Activated naive CD8-positive, alpha-beta T cell (primary cell): ENCODE measurements around the gene NFKBIZ.
"Not testable (repeated sequence)": the region's sequence is repeated elsewhere in the genome, so short reads cannot be mapped to it uniquely, and the experiment has no call there.

ENCODE experiments used
- H3K27ac Mint-ChIP-seq: one replicate; pipeline ENCODE4 v1.8.0; 2021; ENCODE audit warnings: mixed read lengths
- H3K27me3 Mint-ChIP-seq: one replicate; pipeline ENCODE4 v1.8.0; 2021; ENCODE audit warnings: mixed read lengths
- H3K36me3 Mint-ChIP-seq: one replicate; pipeline ENCODE4 v1.8.0; 2021; ENCODE audit warnings: mixed read lengths
- H3K4me1 Mint-ChIP-seq: one replicate; pipeline ENCODE4 v1.8.0; 2021; ENCODE audit warnings: low read depth, mixed read lengths
- H3K4me3 Mint-ChIP-seq: one replicate; pipeline ENCODE4 v1.8.0; 2021; ENCODE audit warnings: mild to moderate bottlenecking, mixed read lengths
- H3K9me3 Mint-ChIP-seq: one replicate; pipeline ENCODE4 v1.8.0; 2021; ENCODE audit warnings: low read depth, mixed read lengths

The NFKBIZ gene

DNA sequence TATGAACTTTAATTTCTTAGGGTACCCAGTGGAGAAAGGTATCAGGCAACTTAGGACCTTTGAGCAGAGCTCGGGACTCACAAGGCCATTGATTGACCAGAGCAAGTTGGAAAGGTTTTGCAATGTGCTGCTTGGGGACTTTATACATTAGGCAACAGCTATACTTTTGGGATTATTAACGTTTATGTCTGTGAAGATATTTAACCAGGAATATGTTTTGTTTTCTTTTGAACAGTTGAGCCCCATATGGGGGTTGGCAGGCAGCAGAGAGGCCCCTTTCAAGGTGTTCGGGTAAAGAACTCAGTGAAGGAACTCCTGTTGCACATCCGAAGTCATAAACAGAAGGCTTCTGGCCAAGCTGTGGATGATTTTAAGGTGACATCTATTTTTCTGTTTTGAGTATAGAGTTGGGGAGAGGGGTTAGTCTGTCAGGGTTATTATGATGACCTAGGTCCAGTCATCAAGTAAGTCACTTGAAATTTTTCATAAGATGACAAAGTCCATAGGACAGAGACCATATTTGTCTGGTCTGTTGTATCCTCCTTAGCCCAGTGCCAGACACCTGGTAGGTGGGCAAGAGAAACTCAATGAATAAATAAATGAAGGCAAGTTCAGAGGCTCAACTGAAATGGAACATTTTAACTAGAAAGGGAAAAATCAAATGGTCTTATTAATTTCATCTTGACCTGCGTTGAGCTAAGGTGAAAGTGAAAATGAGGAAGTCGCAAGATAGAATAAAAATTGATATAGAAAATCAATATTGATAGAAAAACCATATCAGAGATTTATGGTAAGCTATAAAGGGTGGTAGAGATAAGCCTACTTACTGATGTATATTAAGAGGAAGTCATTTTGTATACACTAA is 2.8 kb downstream of the NFKBIZ start:
- H3K9me3 Mint-ChIP-seq = no peaks in the 10 kb centered on the region
- H3K27me3 Mint-ChIP-seq = no peaks in the 10 kb centered on the region
- H3K36me3 Mint-ChIP-seq = peaks cover 37% of the 10 kb centered on the region
- peaks cover 71% of the 10 kb centered on the region for H3K4me1 Mint-ChIP-seq
- H3K4me3 Mint-ChIP-seq = peak overlapping the region; percentile 97
- peak overlapping the region; percentile 98 for H3K27ac Mint-ChIP-seq

DNA sequence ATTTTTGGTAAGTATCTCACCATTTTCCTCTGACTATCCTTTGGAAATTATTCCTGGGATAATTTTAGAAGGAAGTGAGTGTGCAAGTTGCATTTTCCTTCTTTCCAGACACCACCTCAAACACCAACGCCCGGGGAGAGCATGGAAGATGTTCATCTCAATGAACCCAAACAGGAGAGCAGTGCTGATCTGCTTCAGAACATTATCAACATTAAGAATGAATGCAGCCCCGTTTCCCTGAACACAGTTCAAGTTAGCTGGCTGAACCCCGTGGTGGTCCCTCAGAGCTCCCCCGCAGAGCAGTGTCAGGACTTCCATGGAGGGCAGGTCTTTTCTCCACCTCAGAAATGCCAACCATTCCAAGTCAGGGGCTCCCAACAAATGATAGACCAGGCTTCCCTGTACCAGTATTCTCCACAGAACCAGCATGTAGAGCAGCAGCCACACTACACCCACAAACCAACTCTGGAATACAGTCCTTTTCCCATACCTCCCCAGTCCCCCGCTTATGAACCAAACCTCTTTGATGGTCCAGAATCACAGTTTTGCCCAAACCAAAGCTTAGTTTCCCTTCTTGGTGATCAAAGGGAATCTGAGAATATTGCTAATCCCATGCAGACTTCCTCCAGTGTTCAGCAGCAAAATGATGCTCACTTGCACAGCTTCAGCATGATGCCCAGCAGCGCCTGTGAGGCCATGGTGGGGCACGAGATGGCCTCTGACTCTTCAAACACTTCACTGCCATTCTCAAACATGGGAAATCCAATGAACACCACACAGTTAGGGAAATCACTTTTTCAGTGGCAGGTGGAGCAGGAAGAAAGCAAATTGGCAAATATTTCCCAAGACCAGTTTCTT is 3.9 kb downstream of the NFKBIZ start:
- peak overlapping the region; percentile 98 for H3K27ac Mint-ChIP-seq
- H3K9me3 Mint-ChIP-seq = no peaks in the 10 kb centered on the region
- no peaks in the 10 kb centered on the region for H3K27me3 Mint-ChIP-seq
- peak overlapping the region; percentile 97 for H3K4me3 Mint-ChIP-seq
- H3K4me1 Mint-ChIP-seq = peaks cover 76% of the 10 kb centered on the region
- peaks cover 43% of the 10 kb centered on the region for H3K36me3 Mint-ChIP-seq

DNA sequence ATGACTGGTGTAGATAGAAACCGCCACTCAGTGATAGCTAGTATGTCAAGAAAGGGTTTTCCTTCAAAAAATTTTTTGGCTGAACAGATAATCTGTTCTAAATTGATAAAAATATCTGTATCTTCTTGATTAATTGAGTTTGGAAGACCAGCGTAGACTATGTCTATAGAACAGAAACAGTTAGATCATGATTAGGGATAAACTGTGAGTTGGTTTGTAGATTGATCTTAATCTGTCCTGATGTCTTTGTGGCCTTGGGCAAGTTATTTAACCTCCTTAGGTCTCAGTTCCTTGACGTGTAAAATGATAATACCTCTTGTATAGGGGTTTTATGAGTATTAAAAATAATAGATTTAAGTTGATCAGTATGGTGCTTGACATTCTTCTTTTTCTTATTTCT is 4.7 kb downstream of the NFKBIZ start:
- H3K27me3 Mint-ChIP-seq = no peaks in the 10 kb centered on the region
- H3K36me3 Mint-ChIP-seq = peaks cover 50% of the 10 kb centered on the region
- no peaks in the 10 kb centered on the region for H3K9me3 Mint-ChIP-seq

DNA sequence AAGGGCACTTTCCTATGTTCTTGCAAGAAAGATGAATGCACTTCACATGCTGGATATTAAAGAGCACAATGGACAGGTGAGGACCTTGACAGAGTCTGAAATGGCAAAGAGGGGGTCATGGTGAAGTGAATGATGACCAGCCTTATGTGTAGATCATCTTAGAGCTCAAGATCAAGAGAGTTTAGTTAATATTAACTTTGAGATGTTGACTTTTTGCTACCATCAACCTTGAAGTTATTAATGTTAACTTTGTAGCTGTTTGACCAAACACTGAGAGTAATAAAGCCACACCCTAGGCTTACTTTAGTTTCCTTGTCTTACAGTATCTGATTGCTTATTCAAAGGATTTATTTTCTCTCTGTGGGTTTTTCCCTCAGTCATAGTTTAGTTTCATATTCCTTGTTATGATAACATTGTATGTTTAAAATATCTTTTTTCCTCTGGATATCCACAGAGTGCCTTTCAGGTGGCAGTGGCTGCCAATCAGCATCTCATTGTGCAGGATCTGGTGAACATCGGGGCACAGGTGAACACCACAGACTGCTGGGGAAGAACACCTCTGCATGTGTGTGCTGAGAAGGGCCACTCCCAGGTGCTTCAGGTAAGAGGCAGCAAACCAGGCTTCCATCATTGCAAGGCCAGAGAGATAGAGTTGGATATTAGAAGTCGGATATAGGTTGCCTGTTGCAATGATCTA is 5.4 kb downstream of the NFKBIZ start:
- Mint-ChIP-seq H3K27ac (peak overlapping the region; percentile 98), H3K4me1 (peaks cover 85% of the 10 kb centered on the region), H3K9me3 (no peaks in the 10 kb centered on the region), H3K4me3 (peak overlapping the region; percentile 97), H3K27me3 (no peaks in the 10 kb centered on the region), H3K36me3 (peaks cover 53% of the 10 kb centered on the region)

More for the DNA sequence above, 4.7 kb downstream of the NFKBIZ start:
- Mint-ChIP-seq H3K4me3 (peak overlapping the region; percentile 97), H3K4me1 (peaks cover 78% of the 10 kb centered on the region), H3K27ac (peak overlapping the region; percentile 98)

DNA sequence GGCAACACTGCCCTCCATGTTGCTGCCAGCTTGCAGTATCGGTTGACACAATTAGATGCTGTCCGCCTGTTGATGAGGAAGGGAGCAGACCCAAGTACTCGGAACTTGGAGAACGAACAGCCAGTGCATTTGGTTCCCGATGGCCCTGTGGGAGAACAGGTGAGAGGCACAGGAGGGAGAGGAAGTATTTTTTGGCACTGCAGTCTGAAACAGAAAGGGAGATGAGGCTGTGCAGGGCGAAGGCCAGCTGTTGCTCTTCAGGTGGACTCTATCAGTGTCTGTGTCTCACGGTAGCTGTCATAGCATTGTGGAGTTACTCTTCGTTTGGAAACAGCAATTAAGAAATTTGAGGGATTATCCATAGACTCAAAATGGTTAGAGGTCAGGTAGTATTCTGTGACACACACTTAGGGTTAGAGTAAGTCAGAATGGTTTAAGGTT is 8.0 kb downstream of the NFKBIZ start:
- H3K27me3 Mint-ChIP-seq = no peaks in the 10 kb centered on the region
- H3K9me3 Mint-ChIP-seq = no peaks in the 10 kb centered on the region
- peaks cover 54% of the 10 kb centered on the region for H3K36me3 Mint-ChIP-seq
- H3K4me3 Mint-ChIP-seq = peak overlapping the region; percentile 30
- peak overlapping the region; percentile 75 for H3K27ac Mint-ChIP-seq
- H3K4me1 Mint-ChIP-seq = peaks cover 88% of the 10 kb centered on the region

DNA sequence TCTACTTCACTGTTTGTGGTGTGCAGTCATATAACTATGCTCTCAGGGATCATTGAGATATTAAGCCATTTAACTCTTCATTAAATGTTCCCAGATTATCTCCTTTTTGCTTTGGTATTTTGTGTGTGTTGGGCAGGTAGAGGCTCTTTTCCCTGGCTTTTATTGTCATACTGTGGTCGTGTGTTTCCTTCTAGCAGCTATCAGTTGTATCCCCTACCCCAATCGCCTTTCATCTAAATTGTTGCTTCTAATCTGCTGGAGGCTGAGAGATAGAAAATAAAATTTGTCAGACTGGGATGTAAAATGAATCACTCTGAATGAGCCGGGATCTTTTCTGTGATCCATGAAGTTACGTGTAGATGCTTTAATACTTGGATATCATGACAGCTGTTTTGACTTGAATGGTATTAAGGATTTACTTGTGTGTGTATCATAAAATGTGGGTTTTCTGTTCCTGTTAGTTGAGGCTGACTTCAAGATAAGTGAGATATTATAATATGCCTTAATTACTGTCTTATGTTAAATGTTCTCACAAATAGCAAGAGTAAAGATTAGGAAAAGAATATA is 9.2 kb downstream of the NFKBIZ start:
- H3K4me3 Mint-ChIP-seq = peak overlapping the region; percentile 4
- H3K27ac Mint-ChIP-seq = peak overlapping the region; percentile 75
- H3K4me1 Mint-ChIP-seq = peaks cover 80% of the 10 kb centered on the region
- H3K36me3 Mint-ChIP-seq = peaks cover 41% of the 10 kb centered on the region
- no peaks in the 10 kb centered on the region for H3K27me3 Mint-ChIP-seq
- no peaks in the 10 kb centered on the region for H3K9me3 Mint-ChIP-seq

DNA sequence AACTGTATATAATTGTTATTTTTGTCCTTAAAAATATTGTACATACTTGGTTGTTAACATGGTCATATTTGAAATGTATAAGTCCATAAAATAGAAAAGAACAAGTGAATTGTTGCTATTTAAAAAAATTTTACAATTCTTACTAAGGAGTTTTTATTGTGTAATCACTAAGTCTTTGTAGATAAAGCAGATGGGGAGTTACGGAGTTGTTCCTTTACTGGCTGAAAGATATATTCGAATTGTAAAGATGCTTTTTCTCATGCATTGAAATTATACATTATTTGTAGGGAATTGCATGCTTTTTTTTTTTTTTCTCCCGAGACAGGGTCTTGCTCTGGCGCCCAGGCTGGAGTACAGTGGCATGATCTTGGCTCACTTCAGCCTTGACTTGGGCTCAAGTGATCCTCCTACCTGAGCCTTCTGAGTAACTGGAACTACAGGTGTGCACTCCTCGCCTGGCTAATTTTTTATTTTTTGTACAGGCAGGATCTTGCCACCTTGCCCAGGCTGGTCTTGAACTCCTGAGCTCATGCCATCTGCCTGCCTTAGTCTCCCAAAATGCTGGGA is 10.7 kb downstream of the NFKBIZ start:
- Mint-ChIP-seq H3K36me3 (peaks cover 33% of the 10 kb centered on the region), H3K4me1 (peaks cover 72% of the 10 kb centered on the region), H3K4me3 (no peak overlapping the region), H3K27me3 (no peaks in the 10 kb centered on the region), H3K9me3 (no peaks in the 10 kb centered on the region), H3K27ac (no peak overlapping the region)

DNA sequence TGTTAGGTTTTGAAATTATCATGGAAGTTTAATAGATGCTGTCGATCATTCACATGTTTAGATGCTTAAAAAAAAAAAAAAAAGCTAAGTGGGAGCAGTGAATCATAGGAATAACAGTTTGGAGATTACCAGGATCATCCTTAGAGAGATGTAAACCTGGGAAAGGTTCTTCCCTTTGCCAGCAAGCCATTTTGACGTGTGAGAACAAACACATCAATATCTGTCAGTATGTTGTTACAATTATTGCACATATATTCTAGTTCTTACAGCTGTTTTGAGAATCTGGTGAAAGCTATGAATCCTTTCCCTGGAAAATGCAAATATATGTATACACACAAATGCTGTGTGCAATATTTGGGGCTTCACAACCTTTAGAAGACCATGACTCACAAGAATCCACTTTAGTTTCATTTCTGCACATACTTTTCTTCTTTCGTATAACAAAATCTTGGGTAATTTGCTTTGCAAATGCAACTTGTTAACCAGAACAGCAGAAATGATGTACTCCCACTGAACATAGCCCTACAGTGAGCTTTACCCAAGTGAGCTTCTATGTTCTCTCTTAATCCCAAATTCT is 12.0 kb downstream of the NFKBIZ start:
- peaks cover 29% of the 10 kb centered on the region for H3K36me3 Mint-ChIP-seq
- H3K27ac Mint-ChIP-seq = peak overlapping the region; percentile 43
- H3K9me3 Mint-ChIP-seq = no peaks in the 10 kb centered on the region
- peak overlapping the region; percentile 21 for H3K4me3 Mint-ChIP-seq
- H3K4me1 Mint-ChIP-seq = peaks cover 63% of the 10 kb centered on the region
- H3K27me3 Mint-ChIP-seq = no peaks in the 10 kb centered on the region

DNA sequence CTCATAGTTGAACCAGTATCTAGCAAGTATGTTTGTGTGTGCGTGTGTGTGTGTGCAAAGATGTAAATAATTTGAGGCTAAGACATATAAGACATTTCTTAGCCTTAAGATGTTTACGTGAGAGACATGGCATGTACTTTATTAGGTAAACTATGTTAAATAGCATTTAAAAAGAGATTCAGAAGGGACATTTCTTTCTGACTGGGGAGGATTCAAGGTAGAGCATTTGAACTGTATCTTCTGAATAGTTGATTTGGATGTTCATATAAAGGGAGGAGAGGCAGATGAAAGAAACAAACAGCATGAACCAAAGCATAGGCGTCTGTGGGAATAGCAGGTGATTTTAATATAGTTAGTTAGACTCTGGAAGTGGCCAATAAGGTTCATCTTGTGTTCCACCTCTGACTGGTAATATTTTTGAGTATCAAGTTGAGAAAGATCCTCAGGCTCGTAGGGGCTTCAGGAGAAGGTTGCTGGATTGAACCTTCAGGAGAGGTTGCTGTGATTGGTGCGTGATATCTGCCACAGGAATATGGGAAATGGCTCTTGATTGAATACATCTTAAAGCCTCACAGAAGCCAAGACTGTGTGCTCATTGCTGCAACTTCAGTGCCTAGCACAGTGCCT is 12.6 kb downstream of the NFKBIZ start:
- no peak overlapping the region for H3K4me3 Mint-ChIP-seq
- H3K36me3 Mint-ChIP-seq = peaks cover 27% of the 10 kb centered on the region
- H3K4me1 Mint-ChIP-seq = peaks cover 57% of the 10 kb centered on the region

DNA sequence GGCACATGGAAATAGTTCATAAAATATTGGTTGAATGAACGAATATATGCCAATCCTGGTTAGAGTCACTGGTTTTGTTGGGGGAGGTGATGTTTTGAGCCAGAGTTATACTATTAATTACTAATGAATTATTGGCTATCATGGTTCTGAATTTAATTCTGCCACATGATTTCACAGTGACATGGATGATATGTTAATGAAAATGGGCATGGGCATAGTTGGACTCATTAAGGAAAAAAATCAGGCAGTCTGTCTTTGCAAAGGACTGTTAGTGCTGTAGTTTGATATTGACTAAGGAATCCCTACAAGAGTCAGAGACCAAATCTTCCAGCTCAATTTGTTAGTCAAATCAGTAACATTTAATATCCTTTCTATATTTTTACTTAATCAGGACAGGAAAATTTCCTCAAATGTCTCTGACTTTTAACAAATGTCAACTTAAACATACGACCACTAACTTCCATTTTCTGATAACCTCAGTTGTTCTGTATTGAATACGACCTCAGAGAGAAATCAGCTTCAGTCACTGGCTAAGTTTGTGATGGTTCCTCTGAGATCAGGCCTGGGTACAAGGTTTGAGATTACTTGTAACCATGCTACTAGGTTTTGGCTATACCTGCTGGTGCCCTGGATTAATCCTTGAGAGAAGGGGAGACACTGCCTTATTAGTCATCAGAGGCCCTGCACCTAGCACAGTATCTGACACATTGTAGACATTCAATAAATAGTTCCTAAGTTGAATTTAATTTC is 13.3 kb downstream of the NFKBIZ start:
- H3K4me1 Mint-ChIP-seq = peaks cover 55% of the 10 kb centered on the region
- peak overlapping the region; percentile 43 for H3K27ac Mint-ChIP-seq
- H3K27me3 Mint-ChIP-seq = no peaks in the 10 kb centered on the region

More for the DNA sequence above, 12.6 kb downstream of the NFKBIZ start:
- Mint-ChIP-seq H3K27ac (peak overlapping the region; percentile 43), H3K27me3 (no peaks in the 10 kb centered on the region), H3K9me3 (no peaks in the 10 kb centered on the region)

DNA sequence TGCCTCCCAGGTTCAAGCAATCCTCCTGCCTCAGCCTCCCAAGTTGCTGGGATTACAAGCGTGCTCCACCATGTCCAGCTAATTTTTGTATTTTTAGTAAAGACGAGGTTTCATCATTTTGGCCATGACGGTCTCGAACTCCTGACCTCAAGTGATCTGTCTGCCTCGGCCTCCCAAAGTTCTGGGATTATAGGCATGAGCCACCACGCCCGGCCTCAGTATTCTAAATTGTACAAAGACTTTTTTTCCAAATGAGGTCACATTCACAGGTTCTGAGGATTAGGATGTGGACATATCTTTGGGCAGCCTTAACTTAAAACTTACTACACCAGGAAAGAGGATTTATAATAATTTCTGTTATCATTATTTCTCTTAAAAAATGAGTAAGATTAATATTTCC is 15.6 kb downstream of the NFKBIZ start:
- H3K4me3 Mint-ChIP-seq, H3K27ac Mint-ChIP-seq, H3K27me3 Mint-ChIP-seq, H3K9me3 Mint-ChIP-seq: not testable (repeated sequence)
- H3K36me3 Mint-ChIP-seq = peaks cover 11% of the 10 kb centered on the region
- H3K4me1 Mint-ChIP-seq = peaks cover 35% of the 10 kb centered on the region

More for the DNA sequence above, 13.3 kb downstream of the NFKBIZ start:
- H3K9me3 Mint-ChIP-seq = no peaks in the 10 kb centered on the region
- peaks cover 23% of the 10 kb centered on the region for H3K36me3 Mint-ChIP-seq
- no peak overlapping the region for H3K4me3 Mint-ChIP-seq

DNA sequence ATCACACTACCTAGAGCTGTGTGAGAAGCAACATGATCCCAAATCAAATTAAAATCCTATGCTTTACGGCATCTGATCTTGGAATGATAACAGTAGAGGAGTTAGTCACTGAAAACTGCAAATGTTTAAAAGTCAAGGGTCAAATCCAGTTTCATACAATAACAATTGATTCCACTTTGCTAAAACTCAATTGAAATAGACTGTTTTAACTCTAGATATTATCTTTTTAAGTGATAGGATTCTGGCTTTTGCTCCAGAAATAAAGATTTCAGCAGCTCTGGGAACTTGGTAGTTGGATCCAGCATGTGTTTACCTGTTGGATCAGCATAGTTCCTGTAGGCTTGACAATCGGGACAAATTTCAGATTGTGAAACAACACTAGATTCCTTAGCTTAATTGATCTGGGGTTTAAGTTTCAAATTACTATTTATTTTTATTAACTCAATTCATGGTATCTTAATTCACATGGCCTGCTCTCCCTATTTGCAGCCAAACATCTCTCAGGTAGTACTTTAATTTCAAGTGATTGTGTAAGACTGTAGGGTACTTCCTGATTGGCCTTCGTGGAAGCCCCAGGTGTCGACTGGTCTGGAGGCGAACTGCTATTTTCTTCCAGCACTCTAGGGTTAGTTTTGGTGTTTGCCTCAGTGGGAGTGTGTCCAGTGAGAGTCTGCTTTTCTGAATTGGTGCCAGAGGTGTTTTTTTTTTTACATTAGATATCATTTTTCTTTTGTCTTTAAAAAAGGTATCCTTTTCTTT is 16.6 kb downstream of the NFKBIZ start:
- no peaks in the 10 kb centered on the region for H3K9me3 Mint-ChIP-seq
- H3K4me1 Mint-ChIP-seq = peaks cover 32% of the 10 kb centered on the region
- H3K36me3 Mint-ChIP-seq = peaks cover 8% of the 10 kb centered on the region
- H3K27ac Mint-ChIP-seq = no peak overlapping the region
- H3K27me3 Mint-ChIP-seq = no peaks in the 10 kb centered on the region
- H3K4me3 Mint-ChIP-seq = no peak overlapping the region
